Loucy (cell line): ENCODE measurements around the gene PARVB.

Experiments used
- H2AFZ ChIP-seq: fragments of 200-600 bp; sonication (generic); 2 replicates; pipeline ENCODE4 v1.6.0; 2016; ENCODE audit warnings: antibody characterized with exemption, mild to moderate bottlenecking, low read length, moderate library complexity
- H3F3A ChIP-seq: fragments of 200-600 bp; 2 replicates; pipeline ENCODE4 v1.6.0; 2016; ENCODE audit warnings: antibody characterized with exemption, low read depth, mild to moderate bottlenecking
- H3K27me3 ChIP-seq: fragments of 200-600 bp; sonication (generic); 2 replicates; pipeline ENCODE4 v1.6.1; 2014; ENCODE audit warnings: low read length, mild to moderate bottlenecking; ENCODE audit not compliant: insufficient read depth, poor library complexity, severe bottlenecking
- H3K36me3 ChIP-seq: fragments of 200-600 bp; sonication (generic); 2 replicates; pipeline ENCODE4 v1.6.1; 2016; ENCODE audit warnings: low read length; ENCODE audit not compliant: insufficient read depth
- H3K4me1 ChIP-seq: fragments of 200-600 bp; sonication (generic); 2 replicates; pipeline ENCODE4 v1.5.1; 2014; ENCODE audit warnings: low read length, mild to moderate bottlenecking; ENCODE audit not compliant: insufficient read depth, poor library complexity, severe bottlenecking
- H3K4me2 ChIP-seq: fragments of 200-600 bp; sonication (generic); 2 replicates; pipeline ENCODE4 v1.6.0; 2014; ENCODE audit warnings: antibody characterized with exemption, low read length, low read depth, mild to moderate bottlenecking; ENCODE audit not compliant: poor library complexity, severe bottlenecking
- H3K4me3 ChIP-seq: fragments of 200-600 bp; sonication (generic); 2 replicates; pipeline ENCODE4 v1.5.1; 2014; ENCODE audit warnings: low read length, mild to moderate bottlenecking, mixed read lengths; ENCODE audit not compliant: poor library complexity, severe bottlenecking
- H3K79me2 ChIP-seq: fragments of 200-600 bp; sonication (generic); 2 replicates; pipeline ENCODE4 v1.6.1; 2014; ENCODE audit warnings: low read length; ENCODE audit not compliant: insufficient read depth
- H3K9ac ChIP-seq: fragments of 200-600 bp; sonication (generic); 2 replicates; pipeline ENCODE4 v1.6.0; 2014; ENCODE audit warnings: mild to moderate bottlenecking, low read depth, low read length, moderate library complexity; ENCODE audit not compliant: poor library complexity, severe bottlenecking
- H3K9me2 ChIP-seq: fragments of 200-600 bp; sonication (generic); replicated peaks from 2 replicates; pipeline ENCODE4 v1.6.1; 2016; ENCODE audit warnings: low read depth, low read length, mixed read lengths
- H3K9me3 ChIP-seq: fragments of 200-600 bp; sonication (generic); 2 replicates; pipeline ENCODE4 v1.6.1; 2014; ENCODE audit warnings: mild to moderate bottlenecking, antibody characterized with exemption, low read length, low read depth; ENCODE audit not compliant: insufficient read depth
- H4K20me1 ChIP-seq: fragments of 200-600 bp; sonication (generic); 2 replicates; pipeline ENCODE4 v1.6.0; 2014; ENCODE audit warnings: antibody characterized with exemption, low read length, mild to moderate bottlenecking; ENCODE audit not compliant: insufficient read depth, poor library complexity, severe bottlenecking
- CTCF ChIP-seq: fragments of 200-600 bp; sonication (generic); conservative IDR thresholded peaks from 2 replicates; pipeline ENCODE4 v1.5.1; 2014; ENCODE audit warnings: mild to moderate bottlenecking, antibody characterized with exemption, low read length
- EZH2phosphoT487 ChIP-seq: fragments of 200-600 bp; IDR thresholded peaks from 2 replicates; pipeline ENCODE4 v1.6.1; 2018; ENCODE audit warnings: antibody characterized with exemption, mild to moderate bottlenecking, moderate library complexity, borderline replicate concordance

Gene PARVB

GRCh38 chr22:43994416-43994815, 29.7 kb upstream of the PARVB start:
- Histone ChIP-seq H3K9me2 (no peaks in the 10 kb centered on the region), H3K27me3 (no peaks in the 10 kb centered on the region), H3K79me2 (no peaks in the 10 kb centered on the region), H3F3A (no peaks in the 10 kb centered on the region), H3K4me3 (no peak overlapping the region), H4K20me1 (no peaks in the 10 kb centered on the region), H3K4me1 (no peaks in the 10 kb centered on the region), H3K9me3 (no peaks in the 10 kb centered on the region), H3K9ac (no peak overlapping the region), H2AFZ (no peak overlapping the region), H3K36me3 (peaks cover 90% of the 10 kb centered on the region; the same call in 1 of the 2 replicates), H3K4me2 (no peak overlapping the region)
- TF ChIP-seq EZH2phosphoT487 (no peak), CTCF (no peak)

- TF ChIP-seq CTCF, result no peak
- no peak for TF ChIP-seq EZH2phosphoT487
- Histone ChIP-seq H3K9me3 (no peaks in the 10 kb centered on the region), H3K4me2 (no peak overlapping the region), H3K79me2 (no peaks in the 10 kb centered on the region), H4K20me1 (no peaks in the 10 kb centered on the region), H3K4me3 (no peak overlapping the region), H3F3A (no peaks in the 10 kb centered on the region), H3K9ac (no peak overlapping the region), H3K4me1 (no peaks in the 10 kb centered on the region), H3K9me2 (no peaks in the 10 kb centered on the region), H2AFZ (no peak overlapping the region), H3K27me3 (no peaks in the 10 kb centered on the region), H3K36me3 (peaks cover 83% of the 10 kb centered on the region; the same call in 1 of the 2 replicates)
These were observed 28.9 kb upstream of the PARVB start for GRCh38 chr22:43995057-43995685.

- Histone ChIP-seq H3K9ac (no peak overlapping the region), H4K20me1 (no peaks in the 10 kb centered on the region), H3K27me3 (no peaks in the 10 kb centered on the region), H3K9me2 (no peaks in the 10 kb centered on the region), H3K4me2 (no peak overlapping the region), H3K36me3 (peaks cover 76% of the 10 kb centered on the region; the same call in 1 of the 2 replicates), H3K4me3 (no peak overlapping the region), H2AFZ (no peak overlapping the region), H3K9me3 (no peaks in the 10 kb centered on the region), H3F3A (no peaks in the 10 kb centered on the region), H3K79me2 (no peaks in the 10 kb centered on the region), H3K4me1 (no peaks in the 10 kb centered on the region)
- TF ChIP-seq CTCF (no peak), EZH2phosphoT487 (no peak)
These were observed 28.3 kb upstream of the PARVB start for GRCh38 chr22:43995798-43996169.
